ENCODE results near the gene PEAK1. TPM values are rescaled to one million over a fixed set of nuclear protein-coding genes. Genes with fewer than 3 reads are reported as not detected.

Gene PEAK1
- total and polyA plus RNA-seq, 2 donors (not counting 1 experiment from before 2014, with no cell fraction given), result 61.0 to 91.8 TPM

DNA sequence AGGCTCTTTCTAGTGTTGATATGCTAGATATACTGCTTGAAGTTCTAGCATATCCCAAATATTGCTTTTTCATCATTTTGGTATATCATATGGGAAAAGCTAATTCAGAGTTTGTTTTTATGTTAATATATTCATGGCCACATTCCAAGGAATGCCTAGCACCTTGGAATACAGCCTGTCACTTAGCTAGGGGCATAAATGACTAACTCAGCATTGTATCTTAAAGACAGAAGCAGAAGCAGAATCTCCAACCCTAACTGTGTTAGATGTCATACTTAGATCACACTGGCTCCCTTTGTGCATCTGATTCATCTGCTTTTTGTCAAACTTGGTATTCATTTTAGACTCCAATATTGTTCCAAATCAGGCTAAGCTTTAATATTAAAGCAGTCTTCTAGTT lies 218.2 kb downstream of the PEAK1 start:
- H3K4me1 ChIP-seq (ENCODE audit: control insufficient read depth, extremely low read depth, insufficient read depth, low read length), result no peaks in the 10 kb centered on the region
- no peak for DNase-seq (ENCODE audit: low read depth in 2 of 2)
- H3K4me2 ChIP-seq (ENCODE audit: extremely low read depth, insufficient read depth, low read length), result no peak overlapping the region
- no peak overlapping the region for H2AFZ ChIP-seq (ENCODE audit: low read length)
- no peaks in the 10 kb centered on the region for H4K20me1 ChIP-seq (ENCODE audit: control insufficient read depth, extremely low read depth, insufficient read depth, low read length)
- TF ChIP-seq, protein P1, sequence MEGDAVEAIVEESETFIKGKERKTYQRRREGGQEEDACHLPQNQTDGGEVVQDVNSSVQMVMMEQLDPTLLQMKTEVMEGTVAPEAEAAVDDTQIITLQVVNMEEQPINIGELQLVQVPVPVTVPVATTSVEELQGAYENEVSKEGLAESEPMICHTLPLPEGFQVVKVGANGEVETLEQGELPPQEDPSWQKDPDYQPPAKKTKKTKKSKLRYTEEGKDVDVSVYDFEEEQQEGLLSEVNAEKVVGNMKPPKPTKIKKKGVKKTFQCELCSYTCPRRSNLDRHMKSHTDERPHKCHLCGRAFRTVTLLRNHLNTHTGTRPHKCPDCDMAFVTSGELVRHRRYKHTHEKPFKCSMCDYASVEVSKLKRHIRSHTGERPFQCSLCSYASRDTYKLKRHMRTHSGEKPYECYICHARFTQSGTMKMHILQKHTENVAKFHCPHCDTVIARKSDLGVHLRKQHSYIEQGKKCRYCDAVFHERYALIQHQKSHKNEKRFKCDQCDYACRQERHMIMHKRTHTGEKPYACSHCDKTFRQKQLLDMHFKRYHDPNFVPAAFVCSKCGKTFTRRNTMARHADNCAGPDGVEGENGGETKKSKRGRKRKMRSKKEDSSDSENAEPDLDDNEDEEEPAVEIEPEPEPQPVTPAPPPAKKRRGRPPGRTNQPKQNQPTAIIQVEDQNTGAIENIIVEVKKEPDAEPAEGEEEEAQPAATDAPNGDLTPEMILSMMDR (conservative IDR thresholded peaks at IDR 0.05 in 1 of 2, IDR thresholded peaks at IDR 0.05 in 1 of 2; ENCODE audit: low read depth in 1 of 2, low read length in 2 of 2), result no peak
- TF ChIP-seq EZH2 (IDR thresholded peaks at IDR 0.05; ENCODE audit: low read length, missing control alignments), result no peak
- H3K36me3 ChIP-seq (ENCODE audit: control insufficient read depth, insufficient read depth, low read length), result no peaks in the 10 kb centered on the region
- no peak overlapping the region for H3K4me3 ChIP-seq (replicated peaks in 1 of 4; ENCODE audit: control extremely low read depth in 1 of 4, insufficient read depth in 1 of 4, low read depth in 3 of 4, low read length in 4 of 4)
- H3K79me2 ChIP-seq (ENCODE audit: control insufficient read depth, insufficient read depth, low read length), result no peaks in the 10 kb centered on the region
- H3K27ac ChIP-seq (ENCODE audit: insufficient read depth, low read length), result no peak overlapping the region
- H3K27me3 ChIP-seq (ENCODE audit: control insufficient read depth, insufficient read depth, low read length), result no peaks in the 10 kb centered on the region
- H3K9ac ChIP-seq (ENCODE audit: insufficient read depth, low read length), result no peak overlapping the region
- H3K9me3 ChIP-seq (ENCODE audit: control insufficient read depth, insufficient read depth, low read depth, low read length), result no peaks in the 10 kb centered on the region

GRCh38 chr15:77196381-77196780 lies 223.5 kb downstream of the PEAK1 start:
- Histone ChIP-seq H2AFZ (ENCODE audit: low read length) (no peak overlapping the region), H3K79me2 (ENCODE audit: control insufficient read depth, insufficient read depth, low read length) (no peaks in the 10 kb centered on the region), H4K20me1 (ENCODE audit: control insufficient read depth, extremely low read depth, insufficient read depth, low read length) (no peaks in the 10 kb centered on the region), H3K4me2 (ENCODE audit: extremely low read depth, insufficient read depth, low read length) (no peak overlapping the region), H3K27ac (ENCODE audit: insufficient read depth, low read length) (no peak overlapping the region), H3K9ac (ENCODE audit: insufficient read depth, low read length) (no peak overlapping the region), H3K4me1 (ENCODE audit: control insufficient read depth, extremely low read depth, insufficient read depth, low read length) (no peaks in the 10 kb centered on the region), H3K36me3 (ENCODE audit: control insufficient read depth, insufficient read depth, low read length) (no peaks in the 10 kb centered on the region), H3K9me3 (ENCODE audit: control insufficient read depth, insufficient read depth, low read depth, low read length) (no peaks in the 10 kb centered on the region), H3K4me3 (replicated peaks in 1 of 4; ENCODE audit: control extremely low read depth in 1 of 4, insufficient read depth in 1 of 4, low read depth in 3 of 4, low read length in 4 of 4) (no peak overlapping the region), H3K27me3 (ENCODE audit: control insufficient read depth, insufficient read depth, low read length) (no peaks in the 10 kb centered on the region)
- TF ChIP-seq EZH2 (IDR thresholded peaks at IDR 0.05; ENCODE audit: low read length, missing control alignments), result no peak
- TF ChIP-seq, protein P1 (conservative IDR thresholded peaks at IDR 0.05 in 1 of 2, IDR thresholded peaks at IDR 0.05 in 1 of 2; ENCODE audit: low read depth in 1 of 2, low read length in 2 of 2), result no peak
- no peak for DNase-seq (ENCODE audit: low read depth in 2 of 2)

DNA sequence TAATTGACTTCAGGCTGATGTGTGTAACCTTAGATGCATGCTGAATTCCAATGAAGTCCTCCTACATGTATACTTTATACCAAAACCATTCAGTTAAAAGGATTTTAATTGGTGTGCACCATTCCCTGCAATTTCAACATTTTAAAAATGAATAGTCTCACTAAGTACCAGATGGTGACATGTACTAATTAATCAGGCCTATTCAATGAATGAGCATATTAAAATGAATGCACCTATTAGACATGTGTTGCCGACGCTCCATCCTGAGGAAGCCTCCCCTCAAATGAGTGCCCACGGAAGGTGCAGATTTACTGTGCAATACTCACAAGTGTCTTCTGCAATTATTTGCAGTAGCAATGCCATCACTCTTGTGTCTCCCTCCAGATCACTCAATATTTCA lies 224.3 kb downstream of the PEAK1 start:
- H4K20me1 ChIP-seq (ENCODE audit: control insufficient read depth, extremely low read depth, insufficient read depth, low read length), result no peaks in the 10 kb centered on the region
- no peak overlapping the region for H3K4me2 ChIP-seq (ENCODE audit: extremely low read depth, insufficient read depth, low read length)
- H3K9me3 ChIP-seq (ENCODE audit: control insufficient read depth, insufficient read depth, low read depth, low read length), result no peaks in the 10 kb centered on the region
- H3K27me3 ChIP-seq (ENCODE audit: control insufficient read depth, insufficient read depth, low read length), result no peaks in the 10 kb centered on the region
- no peaks in the 10 kb centered on the region for H3K79me2 ChIP-seq (ENCODE audit: control insufficient read depth, insufficient read depth, low read length)
- no peaks in the 10 kb centered on the region for H3K36me3 ChIP-seq (ENCODE audit: control insufficient read depth, insufficient read depth, low read length)
- no peak overlapping the region for H3K9ac ChIP-seq (ENCODE audit: insufficient read depth, low read length)
- TF ChIP-seq, protein P1 (conservative IDR thresholded peaks at IDR 0.05 in 1 of 2, IDR thresholded peaks at IDR 0.05 in 1 of 2; ENCODE audit: low read depth in 1 of 2, low read length in 2 of 2), result no peak
- TF ChIP-seq EZH2 (IDR thresholded peaks at IDR 0.05; ENCODE audit: low read length, missing control alignments), result no peak
- H3K27ac ChIP-seq (ENCODE audit: insufficient read depth, low read length), result no peak overlapping the region
- no peak overlapping the region for H2AFZ ChIP-seq (ENCODE audit: low read length)
- no peaks in the 10 kb centered on the region for H3K4me1 ChIP-seq (ENCODE audit: control insufficient read depth, extremely low read depth, insufficient read depth, low read length)
- DNase-seq (ENCODE audit: low read depth in 2 of 2), result no peak
- no peak overlapping the region for H3K4me3 ChIP-seq (replicated peaks in 1 of 4; ENCODE audit: control extremely low read depth in 1 of 4, insufficient read depth in 1 of 4, low read depth in 3 of 4, low read length in 4 of 4)

Measured in fibroblast of lung (primary cell).